Breast epithelium (tissue), 4 donors: Measurements from ENCODE around the gene C19orf85. TPM values are rescaled to one million over a fixed set of nuclear protein-coding genes. Genes with fewer than 3 reads are reported as not detected.

Source experiments
- DNase-seq, 2 donors: peaks; one replicate each; pipeline ENCODE4 v3.0.0-alpha.2; 2019; ENCODE audit warnings: low spot score in 2 of 2
- H3K27ac ChIP-seq, 2 donors: fragments of 200-600 bp; sonication (generic) in 1 of 2; one replicate each; pipeline ENCODE4 v1.5.1; 2016 to 2019; ENCODE audit warnings: mild to moderate bottlenecking in 1 of 2
- H3K27me3 ChIP-seq, 2 donors: fragments of 200-600 bp; sonication (generic) in 1 of 2; one replicate each; pipeline versions ENCODE4 v1.5.1 to v1.6.0; 2017 to 2019; ENCODE audit warnings: control low read depth in 1 of 2, mild to moderate bottlenecking in 1 of 2
- H3K36me3 ChIP-seq: fragments of 200-600 bp; one replicate; pipeline ENCODE4 v1.5.1; 2019
- H3K4me1 ChIP-seq, 2 donors: fragments of 200-600 bp; sonication (generic); one replicate each; pipeline ENCODE4 v1.5.1; 2016 to 2019; ENCODE audit warnings: control low read depth in 1 of 2
- H3K4me3 ChIP-seq, 3 donors: fragments of 200-600 bp; sonication (generic); 1 replicate in 2 of 3; 2 replicates in 1 of 3; pipeline ENCODE4 v1.5.1; 2016 to 2019; ENCODE audit warnings: mild to moderate bottlenecking in 3 of 3, moderate library complexity in 2 of 3
- H3K9me3 ChIP-seq, 2 donors: fragments of 200-600 bp; sonication (generic) in 1 of 2; one replicate each; pipeline ENCODE4 v1.5.1; 2016 to 2019; ENCODE audit warnings: control low read depth in 1 of 2
- POLR2A ChIP-seq: fragments of 450-650 bp; IDR thresholded peaks from one replicate; pipeline ENCODE4 v1.6.1; 2016; ENCODE audit warnings: antibody characterized with exemption, mild to moderate bottlenecking, moderate library complexity
- POLR2AphosphoS5 ChIP-seq, 3 donors: sonication (generic); formaldehyde crosslinking; IDR thresholded peaks; one replicate each; pipeline ENCODE4 v1.6.1; 2017; ENCODE audit warnings: antibody characterized with exemption in 3 of 3
- intact Hi-C: fragments of 100-400 bp; cut with DNase I; formaldehyde crosslinking; loops from one replicate; pipeline ENCODE4 v1.15.1; 2023; ENCODE audit warnings: low total_unique reads
- total RNA-seq, 3 donors: library from RNA; depleted of rRNA; stranded (reverse); fragments of >200 nt; gene quantifications; one replicate each; pipeline ENCODE4 v1.1.0, GENCODE V29; 2016
- TF ChIP-seq, protein P1 (sequence below), 3 donors: fragments of 450-650 bp; IDR thresholded peaks; one replicate each; pipeline ENCODE4 v1.5.1; 2016 to 2017; ENCODE audit warnings: antibody characterized with exemption in 3 of 3, mild to moderate bottlenecking in 3 of 3, moderate library complexity in 3 of 3

C19orf85 gene
- total RNA-seq, 3 donors from 2014 or later: not detected

DNA sequence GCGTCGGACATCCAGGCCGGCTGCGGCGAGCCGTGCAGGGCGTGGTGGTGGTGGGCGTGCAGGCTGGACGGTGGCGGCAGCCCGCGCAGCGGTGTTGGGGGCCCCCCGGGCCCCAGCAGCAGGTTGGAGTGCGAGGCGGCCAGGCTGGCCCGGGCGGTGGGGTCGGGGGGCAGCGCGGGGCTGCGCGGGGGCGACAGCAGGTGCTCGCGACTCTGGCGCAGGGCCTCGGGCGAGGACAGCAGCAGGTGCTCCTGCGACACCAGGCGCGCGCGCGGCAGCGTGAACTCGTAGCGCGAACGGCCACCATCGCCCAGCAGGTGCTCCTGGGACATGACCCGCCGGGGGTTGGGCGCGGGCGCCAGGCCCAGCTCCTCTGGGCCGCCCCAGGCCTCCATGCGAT lies 31.3 kb downstream of the C19orf85 start:
- Histone ChIP-seq H3K27me3 (peaks cover 0 to 74% of the 10 kb centered on the region in 2 donors), H3K36me3 (no peaks in the 10 kb centered on the region), H3K9me3 (no peaks in the 10 kb centered on the region), H3K4me3 (no peak overlapping the region), H3K4me1 (no peaks in the 10 kb centered on the region), H3K27ac (no peak overlapping the region)
- no peak for DNase-seq
- TF ChIP-seq POLR2AphosphoS5 (IDR thresholded peaks at IDR 0.05): no peak
- no peak for TF ChIP-seq POLR2A
- TF ChIP-seq, protein P1, sequence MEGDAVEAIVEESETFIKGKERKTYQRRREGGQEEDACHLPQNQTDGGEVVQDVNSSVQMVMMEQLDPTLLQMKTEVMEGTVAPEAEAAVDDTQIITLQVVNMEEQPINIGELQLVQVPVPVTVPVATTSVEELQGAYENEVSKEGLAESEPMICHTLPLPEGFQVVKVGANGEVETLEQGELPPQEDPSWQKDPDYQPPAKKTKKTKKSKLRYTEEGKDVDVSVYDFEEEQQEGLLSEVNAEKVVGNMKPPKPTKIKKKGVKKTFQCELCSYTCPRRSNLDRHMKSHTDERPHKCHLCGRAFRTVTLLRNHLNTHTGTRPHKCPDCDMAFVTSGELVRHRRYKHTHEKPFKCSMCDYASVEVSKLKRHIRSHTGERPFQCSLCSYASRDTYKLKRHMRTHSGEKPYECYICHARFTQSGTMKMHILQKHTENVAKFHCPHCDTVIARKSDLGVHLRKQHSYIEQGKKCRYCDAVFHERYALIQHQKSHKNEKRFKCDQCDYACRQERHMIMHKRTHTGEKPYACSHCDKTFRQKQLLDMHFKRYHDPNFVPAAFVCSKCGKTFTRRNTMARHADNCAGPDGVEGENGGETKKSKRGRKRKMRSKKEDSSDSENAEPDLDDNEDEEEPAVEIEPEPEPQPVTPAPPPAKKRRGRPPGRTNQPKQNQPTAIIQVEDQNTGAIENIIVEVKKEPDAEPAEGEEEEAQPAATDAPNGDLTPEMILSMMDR (IDR thresholded peaks at IDR 0.05): no peak
- intact Hi-C loops: no loop called here

DNA sequence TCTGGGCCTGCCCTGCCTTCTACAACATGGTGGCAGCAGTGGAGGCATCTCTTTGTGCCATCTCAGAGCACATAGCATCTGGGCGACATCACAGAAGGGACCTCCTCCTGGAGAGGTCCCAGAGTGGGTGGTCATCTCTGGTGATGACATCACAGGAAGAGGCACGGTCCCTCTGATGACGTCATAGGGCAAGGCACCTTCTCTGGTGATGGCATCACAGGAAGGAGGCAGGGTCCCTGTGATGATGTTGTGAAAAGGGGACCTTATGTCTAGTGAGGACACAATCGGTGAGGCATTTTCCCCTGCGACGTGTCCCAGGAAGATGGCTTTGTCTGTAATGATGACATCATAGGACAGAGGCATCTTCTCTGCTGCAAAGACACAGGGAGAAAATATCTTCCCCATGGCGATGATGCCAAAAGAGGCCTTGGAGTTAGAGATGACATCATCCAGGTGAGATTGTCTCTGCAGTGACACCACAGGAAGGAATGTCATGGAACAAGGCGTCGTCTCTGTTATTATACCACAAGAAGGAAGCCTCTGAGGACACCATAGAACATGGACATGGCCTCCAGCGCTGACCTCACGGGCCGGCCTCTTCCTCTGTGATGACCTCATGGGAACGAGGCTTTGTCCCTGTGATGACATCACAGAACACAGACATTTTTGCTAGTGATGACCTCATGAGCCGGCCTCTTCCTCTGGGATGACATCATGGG lies 32.2 kb downstream of the C19orf85 start:
- H3K27me3 ChIP-seq: peaks cover 0 to 65% of the 10 kb centered on the region in 2 donors
- no peak for TF ChIP-seq POLR2A
- intact Hi-C loops: no loop called here

DNA sequence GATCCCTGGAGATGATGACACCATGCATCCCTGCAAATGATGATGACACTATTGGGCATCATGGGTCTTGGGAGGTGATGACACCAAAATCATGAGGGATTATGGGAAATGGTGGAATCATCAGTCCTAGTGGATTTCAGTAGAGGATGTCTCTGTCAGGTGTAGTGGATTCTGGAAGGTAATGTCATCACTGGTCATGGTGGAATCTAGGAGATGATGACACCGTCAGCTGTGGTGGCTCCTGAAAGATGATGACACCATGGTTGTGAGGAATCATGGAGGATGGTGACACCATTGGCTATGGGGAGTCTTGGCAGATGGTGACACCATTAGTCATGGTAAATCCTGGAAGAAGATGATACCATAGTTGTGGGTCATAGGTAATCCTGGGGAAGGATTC lies 33.4 kb downstream of the C19orf85 start:
- no peaks in the 10 kb centered on the region for H3K36me3 ChIP-seq
- DNase-seq: no peak
- H3K9me3 ChIP-seq: no peaks in the 10 kb centered on the region
- peaks cover 0 to 55% of the 10 kb centered on the region in 2 donors for H3K27me3 ChIP-seq
- no peaks in the 10 kb centered on the region for H3K4me1 ChIP-seq
- intact Hi-C loops: no loop called here
- TF ChIP-seq, protein P1 (IDR thresholded peaks at IDR 0.05): no peak
- TF ChIP-seq POLR2AphosphoS5 (IDR thresholded peaks at IDR 0.05) (no peak), POLR2A (no peak)
- no peak overlapping the region for H3K4me3 ChIP-seq
- H3K27ac ChIP-seq: no peak overlapping the region

More for the DNA sequence above, 32.2 kb downstream of the C19orf85 start:
- Histone ChIP-seq H3K4me3 (no peak overlapping the region), H3K36me3 (no peaks in the 10 kb centered on the region), H3K4me1 (no peaks in the 10 kb centered on the region), H3K27ac (no peak overlapping the region), H3K9me3 (no peaks in the 10 kb centered on the region)
- DNase-seq: no peak

DNA sequence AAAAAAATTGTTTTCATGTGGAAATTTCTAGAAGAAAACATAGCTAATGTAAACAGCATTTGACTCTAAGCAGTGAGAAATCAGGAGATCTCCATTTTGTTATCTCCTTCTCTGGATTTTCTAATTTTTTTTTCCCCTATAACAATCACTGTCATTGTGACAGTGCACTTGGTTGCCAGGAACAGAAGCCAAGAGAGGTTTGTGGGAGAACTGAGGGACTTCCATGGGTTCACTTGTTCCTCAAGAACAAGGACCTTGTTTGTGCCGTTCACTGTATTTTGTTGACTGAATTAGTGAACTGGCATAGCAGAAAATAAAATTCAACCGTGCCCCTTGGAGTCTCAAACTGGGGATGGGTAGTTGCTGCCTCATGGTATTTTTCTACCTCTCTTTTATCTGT lies 38.5 kb downstream of the C19orf85 start:
- no peak overlapping the region for H3K27ac ChIP-seq
- peaks cover 0 to 28% of the 10 kb centered on the region in 2 donors for H3K27me3 ChIP-seq
- no peaks in the 10 kb centered on the region for H3K9me3 ChIP-seq
- intact Hi-C loops: no loop called here
- DNase-seq: no peak
- H3K36me3 ChIP-seq: no peaks in the 10 kb centered on the region
- H3K4me1 ChIP-seq: no peaks in the 10 kb centered on the region
- TF ChIP-seq, protein P1 (IDR thresholded peaks at IDR 0.05): no peak
- TF ChIP-seq POLR2AphosphoS5 (IDR thresholded peaks at IDR 0.05) (no peak), POLR2A (no peak)
- no peak overlapping the region for H3K4me3 ChIP-seq

DNA sequence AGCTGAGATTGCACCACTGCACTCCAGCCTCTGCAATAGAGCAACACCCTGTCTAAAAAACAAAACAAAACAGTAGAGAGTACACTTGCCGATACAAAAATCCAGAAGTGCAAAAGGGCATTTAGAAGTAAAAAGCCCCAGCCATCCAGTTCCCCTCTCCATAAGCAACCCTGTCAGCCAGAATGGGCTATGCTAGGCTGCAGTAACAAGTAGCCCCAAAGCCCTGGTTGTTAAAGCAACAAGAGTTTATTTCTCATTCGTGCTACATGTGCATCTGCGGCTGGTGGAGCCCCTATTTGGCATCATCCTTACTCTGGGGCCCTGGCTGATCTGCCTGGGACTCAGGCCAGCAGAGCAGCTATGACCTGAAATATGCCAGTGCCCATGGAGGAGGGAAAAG lies 40.0 kb downstream of the C19orf85 start:
- intact Hi-C loops: no loop called here
- H3K4me3 ChIP-seq: no peak overlapping the region

More for the DNA sequence above, 40.0 kb downstream of the C19orf85 start:
- no peaks in the 10 kb centered on the region for H3K36me3 ChIP-seq
- H3K27ac ChIP-seq: no peak overlapping the region
- no peaks in the 10 kb centered on the region for H3K4me1 ChIP-seq
- H3K27me3 ChIP-seq: peaks cover 0 to 18% of the 10 kb centered on the region in 2 donors
- no peak for DNase-seq
- H3K9me3 ChIP-seq: no peaks in the 10 kb centered on the region
- TF ChIP-seq, protein P1 (IDR thresholded peaks at IDR 0.05): no peak
- no peak for TF ChIP-seq POLR2AphosphoS5 (IDR thresholded peaks at IDR 0.05)
- no peak for TF ChIP-seq POLR2A
